Stimulated activated CD8-positive, alpha-beta memory T cell treated with anti-CD3 and anti-CD28 coated beads, Interleukin-12 subunit alpha, Interleukin-12 subunit beta, amount 100 ng/mL, for 1 hour (primary cell): ENCODE measurements around the gene PARP3.
A peak's percentile ranks its signal among the peaks of the same experiment; 100 is the strongest.

Experiments
- DNase-seq: peaks from one replicate; pipeline ENCODE4 v3.0.0-alpha.2; 2020; ENCODE audit warnings: low read depth

The PARP3 gene

DNA sequence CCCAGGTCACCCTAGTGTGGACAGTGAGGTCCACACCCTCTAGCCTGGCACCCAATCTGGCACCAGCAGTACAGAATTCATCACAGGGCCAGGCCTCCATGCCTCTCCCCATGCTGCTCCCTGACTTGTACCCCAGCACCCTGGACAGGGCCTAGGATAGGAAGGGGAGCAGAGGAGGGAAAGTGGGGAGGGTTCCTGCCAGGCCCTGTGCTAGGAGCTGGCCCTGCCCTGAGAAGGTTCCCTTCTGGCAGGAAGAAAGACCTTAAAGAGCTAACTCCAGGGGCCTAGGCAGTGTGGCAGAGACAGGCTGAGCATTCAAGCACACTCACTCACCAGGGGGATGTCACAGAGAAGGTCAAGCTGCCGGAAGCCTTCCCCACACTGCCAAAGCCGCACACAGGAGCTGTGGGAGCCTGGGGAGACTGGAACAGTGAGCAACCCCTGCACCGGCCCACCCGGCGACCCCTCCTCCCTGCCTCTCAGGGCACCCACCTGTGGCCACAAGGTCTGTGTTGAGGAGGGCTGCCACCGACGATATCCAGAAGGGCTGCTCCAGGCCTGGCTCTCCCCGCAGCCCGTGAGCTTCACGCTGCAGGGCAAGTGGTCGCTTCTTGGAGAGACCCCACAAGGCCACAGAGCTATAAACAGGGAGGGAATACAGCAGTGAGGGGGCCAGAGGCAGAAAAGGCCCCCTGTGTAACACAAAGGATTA lies 7.9 kb upstream of the PARP3 start:
- no peak for DNase-seq

DNA sequence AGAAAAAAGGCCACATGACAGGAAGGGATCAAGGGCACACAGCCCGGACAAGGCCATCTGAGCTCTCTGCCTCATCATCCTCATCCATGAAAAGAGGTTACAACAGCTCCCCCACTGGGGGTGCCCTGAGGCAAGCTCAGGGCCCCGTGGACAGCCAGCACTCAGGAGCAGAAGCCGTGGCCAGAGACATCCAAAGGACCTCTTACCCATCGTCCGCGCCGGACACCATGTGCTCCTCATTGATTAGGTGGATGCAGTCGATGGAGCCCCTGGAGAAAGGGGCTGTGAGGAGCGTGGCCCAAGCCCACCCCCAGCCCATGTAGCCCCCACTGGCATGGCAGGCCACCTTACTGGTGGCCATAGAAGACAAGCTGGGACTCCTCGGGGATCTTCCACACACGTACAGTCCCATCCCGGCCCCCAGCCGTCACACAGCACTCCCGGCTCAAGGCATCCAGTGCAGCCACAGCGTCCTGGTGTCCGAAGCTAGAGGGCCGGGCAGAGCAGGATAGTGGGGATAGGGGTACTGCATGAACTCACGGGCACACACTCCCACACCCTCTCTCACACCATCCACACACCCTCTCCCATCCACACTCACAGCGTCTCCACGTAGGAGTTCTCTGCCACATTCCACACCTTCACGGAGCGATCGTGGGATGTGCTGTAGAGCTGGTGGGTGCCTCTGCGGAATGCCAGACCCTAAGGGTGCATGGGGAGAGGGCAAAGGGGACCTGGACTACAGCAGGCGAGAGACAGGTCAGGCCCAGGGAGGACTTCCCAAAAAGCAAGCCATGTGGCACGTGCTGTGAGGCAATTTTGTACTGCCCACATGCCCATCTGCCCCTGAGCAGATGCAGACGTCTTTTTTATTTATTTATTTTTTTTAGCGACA lies 6.9 kb upstream of the PARP3 start:
- no peak for DNase-seq

DNA sequence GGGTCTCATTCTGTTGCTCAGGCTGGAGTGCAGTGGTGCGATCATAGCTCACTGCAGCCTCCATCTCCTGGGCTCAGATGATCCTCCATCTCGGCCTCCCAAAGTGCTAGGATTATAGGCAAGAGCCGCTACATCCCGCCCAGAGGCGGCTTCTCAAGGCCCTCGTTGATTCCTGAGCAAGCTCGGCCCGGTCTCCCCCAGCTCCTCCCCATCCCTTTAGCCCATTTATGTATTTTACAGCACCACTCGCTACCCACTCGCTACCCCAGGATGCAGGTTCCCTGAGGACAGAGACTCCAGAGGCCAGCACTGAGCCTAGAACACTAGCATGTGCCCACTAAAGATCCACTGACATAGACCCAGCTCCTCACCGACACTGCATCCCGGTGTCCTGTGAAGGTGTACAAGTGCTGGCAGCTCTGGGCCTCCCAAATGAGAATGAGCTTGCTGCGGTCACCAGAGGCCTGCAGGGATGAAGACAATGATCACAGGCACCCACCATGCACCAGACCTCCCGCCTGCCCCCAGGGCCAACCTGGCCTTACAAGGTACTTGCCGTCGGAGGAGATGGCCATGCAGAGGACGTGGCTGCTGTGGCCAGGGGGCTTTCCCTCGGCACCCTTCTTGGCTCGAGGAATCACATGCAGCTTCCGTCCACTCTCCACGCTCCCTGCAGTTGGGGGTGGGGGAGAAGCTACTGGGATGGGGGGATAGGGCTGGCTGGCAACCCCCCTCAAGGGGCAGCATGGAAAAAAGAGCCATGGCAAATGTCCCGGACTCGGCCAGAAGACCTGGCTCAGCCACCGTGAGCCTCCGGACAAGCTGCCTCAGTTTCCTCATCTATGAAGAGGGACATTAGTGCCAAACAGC lies 6.0 kb upstream of the PARP3 start:
- no peak for DNase-seq

DNA sequence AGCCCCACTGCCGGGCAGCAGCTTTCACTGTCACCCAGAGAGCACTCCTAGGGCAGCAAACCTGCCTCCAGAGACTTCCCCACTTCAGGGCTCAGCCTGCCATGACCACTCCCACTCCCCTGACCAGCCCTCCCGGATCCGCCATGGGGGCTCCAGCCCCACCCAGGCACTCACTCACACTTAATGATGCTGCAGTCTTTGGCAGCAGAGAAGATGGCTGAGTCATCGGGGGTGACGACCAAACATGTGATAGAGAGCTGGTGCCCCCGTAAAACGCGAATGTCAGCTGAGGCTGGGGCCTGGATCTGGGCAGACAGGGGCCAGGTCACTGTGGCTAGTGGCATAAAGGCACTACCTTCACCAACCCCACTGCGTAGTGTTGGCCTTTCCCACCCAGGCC lies 5.1 kb upstream of the PARP3 start:
- DNase-seq: no peak

DNA sequence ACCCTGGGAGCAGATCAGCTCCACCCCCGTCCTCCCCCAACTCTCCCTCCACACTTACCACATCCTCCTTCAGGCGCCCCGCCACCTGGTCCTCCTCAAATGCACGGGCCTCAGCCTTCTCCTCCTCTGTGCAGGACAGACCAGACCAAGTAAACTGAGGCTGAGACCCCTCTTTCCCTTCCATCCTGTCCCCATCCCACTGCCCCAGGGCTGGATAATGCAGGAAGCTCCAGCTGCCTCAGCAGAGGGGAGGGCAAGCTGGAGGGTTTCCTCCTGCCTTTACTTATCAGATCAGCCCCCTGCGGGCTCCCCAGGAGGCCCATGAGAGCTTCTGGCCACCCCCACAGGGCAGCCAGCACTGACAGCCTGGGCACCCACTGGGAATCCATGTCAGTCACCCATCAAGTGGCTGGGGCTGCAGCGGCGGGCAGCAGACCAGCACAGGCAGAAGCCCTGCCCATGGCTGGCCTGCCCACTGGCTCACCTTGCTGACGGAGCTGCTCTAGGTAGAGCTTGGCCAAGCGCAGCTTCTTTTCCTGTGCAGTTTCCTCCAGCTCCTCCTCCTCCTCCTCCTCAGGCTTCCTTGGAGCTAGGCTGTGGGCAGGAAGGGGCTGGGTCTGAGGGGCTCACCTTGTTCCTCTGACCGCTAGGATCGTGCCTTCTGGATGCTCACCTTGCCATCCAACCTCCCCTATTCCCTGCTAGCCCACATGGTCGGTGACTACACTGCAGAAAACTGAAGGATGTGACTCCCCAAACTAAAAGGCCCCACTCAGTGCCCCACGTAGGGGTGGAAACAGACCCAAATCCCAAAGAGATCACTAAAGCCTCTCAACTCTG lies 4.3 kb upstream of the PARP3 start:
- DNase-seq: no peak

DNA sequence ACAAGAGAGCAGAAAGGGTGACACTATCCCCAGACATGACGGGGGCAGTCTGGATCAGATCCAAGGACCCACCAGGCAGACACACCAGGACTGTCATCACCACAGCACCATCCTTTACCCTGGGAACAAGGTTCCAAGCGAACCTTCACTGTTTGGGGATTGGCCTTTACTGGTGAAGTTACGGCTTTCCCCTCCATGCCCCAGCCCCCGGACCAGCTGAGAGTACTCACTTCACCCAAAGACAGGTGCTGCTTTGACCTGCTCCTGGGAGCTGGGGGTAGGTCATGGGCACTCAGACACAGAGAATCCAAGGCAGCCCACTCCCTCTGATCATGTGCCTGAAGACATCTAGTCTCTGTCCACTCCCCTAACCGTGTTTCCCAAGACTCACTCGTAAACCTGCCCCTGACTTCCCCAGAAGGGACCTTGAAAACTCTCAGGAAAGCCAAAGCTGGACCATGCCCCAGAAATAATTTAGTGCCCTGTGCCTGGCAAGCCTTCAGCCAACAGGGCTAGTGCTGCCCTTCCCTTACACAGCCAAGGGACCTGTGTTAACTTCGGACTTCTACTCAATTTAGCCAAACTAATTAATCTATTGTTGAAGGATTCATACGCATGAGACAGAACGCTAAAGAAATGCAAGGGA lies 3.3 kb upstream of the PARP3 start:
- no peak for DNase-seq

DNA sequence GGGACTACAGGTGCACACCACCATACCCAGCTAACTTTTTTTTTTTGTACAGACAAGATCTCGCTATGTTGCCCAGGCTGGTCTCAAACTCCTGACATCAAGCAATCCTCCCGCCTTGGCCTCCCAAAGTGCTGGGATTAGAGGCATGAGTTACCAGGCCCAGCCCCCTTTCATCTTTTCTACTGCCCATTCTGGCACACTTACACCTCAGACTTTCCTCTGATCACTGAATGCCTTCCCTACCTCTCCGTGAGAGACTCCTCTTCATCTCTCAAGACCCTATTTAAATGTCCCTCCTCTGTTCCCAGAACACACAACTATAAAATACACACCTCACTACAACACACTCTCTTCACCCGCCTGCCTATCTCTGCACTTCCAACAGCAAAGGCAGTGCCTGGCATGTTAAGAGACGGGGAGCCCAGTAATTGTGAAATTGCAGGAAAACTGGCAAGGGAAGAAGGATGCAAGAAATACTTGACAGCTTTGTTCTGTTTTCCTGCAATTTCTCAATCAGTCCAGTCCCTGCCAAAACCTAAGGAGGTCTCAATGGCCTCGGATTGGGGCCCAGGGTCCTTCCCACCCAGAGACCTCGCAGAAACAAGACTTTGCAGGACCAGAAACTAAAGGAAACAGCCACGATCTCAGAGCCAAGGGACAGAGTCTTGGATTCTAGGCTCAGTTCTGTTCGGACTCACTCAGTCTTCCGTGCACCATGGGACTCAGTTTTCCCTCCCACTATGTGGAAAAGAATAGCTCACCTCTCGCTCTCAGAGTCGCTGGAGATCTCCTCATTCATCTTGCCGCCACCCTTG lies 1.3 kb upstream of the PARP3 start:
- DNase-seq: no peak

DNA sequence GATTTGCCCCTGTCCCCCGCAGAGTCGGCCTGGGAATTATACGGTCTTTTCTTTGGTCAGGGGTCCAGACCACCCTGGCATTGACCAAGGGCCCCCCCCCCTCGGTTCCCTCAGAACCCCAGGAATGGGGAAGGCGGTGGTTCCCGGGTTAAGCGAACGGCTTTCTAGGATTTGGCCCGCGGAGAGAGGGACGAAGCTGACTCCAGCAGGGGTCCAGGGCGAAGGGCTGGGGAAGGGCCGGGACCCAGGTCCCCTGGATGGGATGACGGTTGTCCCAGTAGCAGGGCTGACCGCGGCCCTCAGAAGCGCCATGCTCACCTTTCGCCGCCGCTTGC lies 733 bp upstream of the PARP3 start:
- no peak for DNase-seq

DNA sequence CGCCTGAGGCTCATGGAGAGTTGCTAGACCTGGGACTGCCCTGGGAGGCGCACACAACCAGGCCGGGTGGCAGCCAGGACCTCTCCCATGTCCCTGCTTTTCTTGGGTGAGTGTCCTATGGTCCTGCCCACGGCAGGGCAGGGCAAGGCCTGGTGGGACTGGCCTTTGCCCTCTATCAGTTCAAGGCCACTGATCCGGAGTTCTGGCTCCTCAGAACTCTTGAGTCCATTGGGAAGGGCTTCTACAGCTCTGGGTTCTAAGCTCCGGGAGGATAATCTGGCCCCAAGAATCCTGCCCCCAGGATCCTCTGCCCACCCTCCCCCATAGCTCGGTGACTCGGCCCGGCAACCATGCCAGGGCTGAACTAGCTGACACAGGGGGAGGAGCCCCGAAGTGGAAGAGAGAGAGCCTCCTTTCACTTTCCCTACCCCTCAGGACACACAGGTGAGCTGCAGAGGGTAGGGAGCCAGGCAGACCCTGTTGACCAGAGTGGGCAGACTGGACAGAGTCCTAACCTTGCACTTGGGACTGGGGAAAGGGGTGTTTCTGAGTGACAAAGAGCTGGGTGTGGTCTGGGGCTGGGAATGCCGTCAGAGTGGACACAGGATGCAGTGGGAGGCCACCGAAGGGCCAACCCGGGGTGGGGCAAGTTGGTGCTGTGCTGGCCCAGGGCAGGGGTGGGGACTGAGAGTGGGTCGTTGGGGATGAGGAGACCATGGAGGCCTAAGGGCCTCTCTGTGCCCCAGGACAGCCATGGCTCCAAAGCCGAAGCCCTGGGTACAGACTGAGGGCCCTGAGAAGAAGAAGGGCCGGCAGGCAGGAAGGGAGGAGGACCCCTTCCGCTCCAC lies 664 bp downstream of the PARP3 start:
- peak; percentile 18 for DNase-seq

DNA sequence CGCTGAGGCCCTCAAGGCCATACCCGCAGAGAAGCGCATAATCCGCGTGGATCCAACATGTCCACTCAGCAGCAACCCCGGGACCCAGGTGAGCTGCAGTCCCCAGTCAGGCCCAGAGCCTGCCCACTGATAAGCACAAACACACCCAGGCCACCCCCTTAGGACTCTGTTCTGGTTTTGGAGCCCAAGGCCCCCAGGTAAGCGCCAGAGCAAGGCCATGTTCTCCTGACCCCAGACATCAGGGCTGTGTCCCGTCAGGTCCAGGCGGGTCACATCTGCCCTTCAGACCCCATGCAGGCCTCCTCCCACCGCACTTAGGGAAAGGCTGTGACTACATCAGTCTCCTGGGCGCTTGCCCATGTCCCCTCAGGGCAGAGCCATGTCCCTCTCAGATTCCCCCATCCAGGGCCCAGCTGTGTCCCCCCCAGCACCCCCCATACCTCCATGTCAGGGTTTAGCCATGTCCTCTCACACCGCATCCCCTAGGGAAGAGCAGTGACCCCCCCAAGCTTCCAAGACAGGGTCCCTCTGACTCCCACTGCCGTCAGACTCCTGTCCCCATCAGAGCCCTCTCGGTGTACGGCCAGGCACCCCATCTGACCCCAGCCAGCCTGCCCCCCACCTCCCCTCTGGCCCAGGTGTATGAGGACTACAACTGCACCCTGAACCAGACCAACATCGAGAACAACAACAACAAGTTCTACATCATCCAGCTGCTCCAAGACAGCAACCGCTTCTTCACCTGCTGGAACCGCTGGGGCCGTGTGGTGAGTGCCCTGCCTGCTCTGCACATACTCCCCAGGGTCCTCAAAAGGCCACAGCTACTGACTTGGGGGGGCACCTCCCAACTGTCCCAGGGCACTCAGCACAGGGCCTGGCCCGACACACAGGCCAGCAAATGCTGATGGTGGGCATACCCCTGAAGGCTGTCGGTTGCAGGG lies 1.6 kb downstream of the PARP3 start:
- DNase-seq: no peak

DNA sequence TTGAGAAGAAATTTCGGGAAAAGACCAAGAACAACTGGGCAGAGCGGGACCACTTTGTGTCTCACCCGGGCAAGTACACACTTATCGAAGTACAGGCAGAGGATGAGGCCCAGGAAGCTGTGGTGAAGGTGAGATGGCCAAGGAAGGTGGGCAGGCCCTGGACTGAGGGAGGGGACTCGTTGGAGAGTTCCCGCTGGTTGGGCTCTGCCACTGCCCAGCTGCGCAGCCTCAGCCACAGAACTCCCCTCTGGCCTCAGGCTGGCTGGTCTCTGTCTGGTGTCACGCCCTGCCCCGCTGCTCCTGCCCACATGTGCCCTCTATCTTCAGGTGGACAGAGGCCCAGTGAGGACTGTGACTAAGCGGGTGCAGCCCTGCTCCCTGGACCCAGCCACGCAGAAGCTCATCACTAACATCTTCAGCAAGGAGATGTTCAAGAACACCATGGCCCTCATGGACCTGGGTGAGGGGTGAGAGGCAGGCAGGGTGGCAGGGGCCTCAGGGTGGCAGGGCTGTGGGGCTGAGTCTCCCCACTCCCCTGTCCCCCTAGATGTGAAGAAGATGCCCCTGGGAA lies 2.4 kb downstream of the PARP3 start:
- DNase-seq: no peak

DNA sequence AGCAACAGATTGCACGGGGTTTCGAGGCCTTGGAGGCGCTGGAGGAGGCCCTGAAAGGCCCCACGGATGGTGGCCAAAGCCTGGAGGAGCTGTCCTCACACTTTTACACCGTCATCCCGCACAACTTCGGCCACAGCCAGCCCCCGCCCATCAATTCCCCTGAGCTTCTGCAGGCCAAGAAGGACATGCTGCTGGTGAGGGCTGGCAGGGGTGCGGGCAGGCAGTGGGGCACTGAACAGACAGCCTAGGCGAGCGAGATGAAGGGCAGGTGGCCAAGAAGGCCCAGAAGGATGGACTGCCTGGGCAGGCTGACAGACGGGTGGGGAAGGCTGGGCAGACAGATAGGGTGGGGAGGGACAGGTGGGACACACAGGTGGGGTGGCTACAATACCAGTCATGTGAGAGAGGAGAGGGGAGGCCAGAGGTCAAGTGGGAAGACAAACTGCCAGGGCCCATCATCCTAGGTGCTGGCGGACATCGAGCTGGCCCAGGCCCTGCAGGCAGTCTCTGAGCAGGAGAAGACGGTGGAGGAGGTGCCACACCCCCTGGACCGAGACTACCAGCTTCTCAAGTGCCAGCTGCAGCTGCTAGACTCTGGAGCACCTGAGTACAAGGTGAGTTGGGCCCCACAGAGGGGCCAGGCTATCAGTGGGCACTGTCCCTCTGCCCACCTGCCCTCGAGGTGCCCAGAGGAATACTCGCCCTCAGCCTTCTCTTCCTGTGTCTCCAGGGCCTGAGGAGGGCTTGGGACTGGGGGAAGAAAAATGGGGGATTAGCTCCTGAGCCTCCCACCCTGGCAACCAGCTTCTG lies 3.1 kb downstream of the PARP3 start:
- no peak for DNase-seq

DNA sequence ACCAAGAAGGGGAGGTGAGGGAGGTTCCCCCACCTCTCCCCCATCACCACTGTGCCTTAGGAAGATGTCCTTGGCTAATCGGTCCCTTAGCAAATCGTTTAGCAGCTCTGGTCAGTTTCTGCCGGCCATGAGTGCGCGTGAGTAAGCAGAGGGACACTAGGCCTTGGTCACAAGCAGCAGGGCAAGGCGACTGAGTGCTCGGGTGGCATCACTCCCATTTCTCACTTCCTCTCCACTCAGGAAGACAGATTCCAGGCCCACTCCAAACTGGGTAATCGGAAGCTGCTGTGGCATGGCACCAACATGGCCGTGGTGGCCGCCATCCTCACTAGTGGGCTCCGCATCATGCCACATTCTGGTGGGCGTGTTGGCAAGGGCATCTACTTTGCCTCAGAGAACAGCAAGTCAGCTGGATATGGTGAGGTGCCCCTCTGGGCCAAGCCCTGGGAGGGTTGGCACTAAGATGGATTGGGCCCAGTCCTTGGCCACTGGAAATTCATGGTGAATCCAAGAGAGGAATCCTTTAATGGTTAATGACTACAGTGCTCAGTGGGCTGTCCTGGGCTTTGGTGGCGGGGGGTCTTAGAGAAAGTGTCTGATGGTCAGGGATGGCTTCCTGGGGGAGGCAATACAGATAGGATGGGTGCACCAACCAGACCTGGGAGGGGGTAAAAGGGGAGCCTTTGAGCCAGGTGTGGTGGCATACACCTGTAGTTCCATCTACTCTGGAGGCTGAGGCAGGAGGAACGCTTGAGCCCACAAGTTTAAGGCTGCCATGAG lies 4.0 kb downstream of the PARP3 start:
- no peak for DNase-seq

DNA sequence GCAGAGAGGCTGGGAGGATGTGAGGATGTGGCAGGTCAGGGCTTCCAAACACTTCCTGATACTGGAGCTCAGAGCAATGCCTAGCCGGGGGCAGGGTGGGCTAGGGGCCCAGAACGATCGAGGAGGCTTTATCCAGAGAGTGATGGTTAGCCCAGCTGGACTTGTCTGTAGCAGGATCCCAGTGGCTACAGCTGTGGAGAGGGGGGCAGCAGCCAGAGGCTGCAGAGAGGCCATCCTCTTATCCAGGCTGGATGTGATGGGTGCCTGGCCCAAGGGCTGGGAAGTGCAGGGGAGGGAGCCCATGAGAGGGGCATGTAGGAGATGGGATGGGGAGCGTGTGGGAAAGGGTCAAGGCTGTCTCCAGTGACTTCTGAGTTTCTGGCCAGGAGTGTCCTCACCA lies 4.6 kb downstream of the PARP3 start:
- no peak for DNase-seq

DNA sequence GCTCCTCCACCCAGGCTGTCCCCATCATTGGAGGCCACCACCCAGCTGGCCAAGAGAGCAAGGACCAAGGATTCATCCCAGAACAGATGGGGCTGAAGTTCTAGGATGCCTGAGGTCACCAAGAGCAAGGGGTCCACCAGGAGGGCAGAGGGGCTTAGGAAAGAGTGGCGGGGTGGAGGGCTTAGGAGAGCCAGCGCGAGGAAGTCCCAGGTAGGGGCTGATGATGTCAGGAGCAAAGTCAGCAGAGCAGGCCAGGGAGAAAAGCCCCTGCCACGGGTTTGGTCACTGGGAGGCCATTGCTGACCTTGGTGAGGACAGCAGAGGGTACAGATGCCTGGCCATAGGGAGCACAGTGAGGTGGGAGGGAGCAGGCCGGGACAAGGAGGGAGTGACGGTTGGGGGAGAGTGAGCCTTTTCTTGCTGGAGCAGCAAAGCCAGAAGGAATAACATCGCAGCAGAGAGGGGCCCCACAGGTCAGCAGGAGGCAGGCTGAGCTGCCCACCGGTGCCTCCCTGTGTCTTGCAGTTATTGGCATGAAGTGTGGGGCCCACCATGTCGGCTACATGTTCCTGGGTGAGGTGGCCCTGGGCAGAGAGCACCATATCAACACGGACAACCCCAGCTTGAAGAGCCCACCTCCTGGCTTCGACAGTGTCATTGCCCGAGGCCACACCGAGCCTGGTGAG lies 5.2 kb downstream of the PARP3 start:
- no peak for DNase-seq
